GM04503 (cell line): ENCODE results near the gene TMEM132A.
"Not testable (repeated sequence)": the region's sequence is repeated elsewhere in the genome, so short reads cannot be mapped to it uniquely, and the experiment has no call there.

Source experiments
- DNase-seq: peaks from one replicate; pipeline ENCODE4 v3.0.0-alpha.2; 2012; ENCODE audit warnings: low read depth

Gene TMEM132A

GRCh38 chr11:60905047-60905446 is 19.2 kb upstream of the TMEM132A start:
- no peak for DNase-seq

- no peak for DNase-seq
Observed at GRCh38 chr11:60905551-60906113, 18.6 kb upstream of the TMEM132A start.

GRCh38 chr11:60906132-60906972 is 17.9 kb upstream of the TMEM132A start, which contains the start of gene PRPF19:
TSS of gene PRPF19 (minus strand) at chr11:60906585. CDS start at chr11:60906382, 203 bp downstream.
- DNase-seq: peak; percentile 78

- DNase-seq: no peak
Observed at GRCh38 chr11:60908803-60909202, 15.5 kb upstream of the TMEM132A start.

GRCh38 chr11:60909680-60910280 is 14.5 kb upstream of the TMEM132A start:
- DNase-seq: not testable (repeated sequence)

- DNase-seq: no peak
Observed at GRCh38 chr11:60910281-60910687, 14.0 kb upstream of the TMEM132A start.

- DNase-seq: no peak
Observed at GRCh38 chr11:60910711-60911380, 13.4 kb upstream of the TMEM132A start.

GRCh38 chr11:60912223-60912850 is 11.9 kb upstream of the TMEM132A start:
- no peak for DNase-seq

- no peak for DNase-seq
Observed at GRCh38 chr11:60912851-60913528, 11.3 kb upstream of the TMEM132A start.

GRCh38 chr11:60913793-60914632 is 10.2 kb upstream of the TMEM132A start, which contains the start of gene TMEM109:
TSS of gene TMEM109 (plus strand) at chr11:60914158. CDS start at chr11:60919694, 5,536 bp downstream.
- DNase-seq: peak; percentile 64

GRCh38 chr11:60914633-60915247 is 9.5 kb upstream of the TMEM132A start:
- no peak for DNase-seq

GRCh38 chr11:60915248-60915914 is 8.9 kb upstream of the TMEM132A start:
- no peak for DNase-seq

- DNase-seq: no peak
Observed at GRCh38 chr11:60916669-60917206, 7.5 kb upstream of the TMEM132A start.

GRCh38 chr11:60917267-60917666 is 7.0 kb upstream of the TMEM132A start:
- DNase-seq: no peak

- no peak for DNase-seq
Observed at GRCh38 chr11:60918251-60918938, 5.9 kb upstream of the TMEM132A start.

GRCh38 chr11:60918939-60919265 is 5.4 kb upstream of the TMEM132A start:
- no peak for DNase-seq

GRCh38 chr11:60919320-60919719 is 4.9 kb upstream of the TMEM132A start:
- no peak for DNase-seq

- no peak for DNase-seq
Observed at GRCh38 chr11:60919956-60920355, 4.3 kb upstream of the TMEM132A start.

- no peak for DNase-seq
Observed at GRCh38 chr11:60921259-60921658, 3.0 kb upstream of the TMEM132A start.
